Measurements from ENCODE around the gene PDXK.

The PDXK gene

DNA sequence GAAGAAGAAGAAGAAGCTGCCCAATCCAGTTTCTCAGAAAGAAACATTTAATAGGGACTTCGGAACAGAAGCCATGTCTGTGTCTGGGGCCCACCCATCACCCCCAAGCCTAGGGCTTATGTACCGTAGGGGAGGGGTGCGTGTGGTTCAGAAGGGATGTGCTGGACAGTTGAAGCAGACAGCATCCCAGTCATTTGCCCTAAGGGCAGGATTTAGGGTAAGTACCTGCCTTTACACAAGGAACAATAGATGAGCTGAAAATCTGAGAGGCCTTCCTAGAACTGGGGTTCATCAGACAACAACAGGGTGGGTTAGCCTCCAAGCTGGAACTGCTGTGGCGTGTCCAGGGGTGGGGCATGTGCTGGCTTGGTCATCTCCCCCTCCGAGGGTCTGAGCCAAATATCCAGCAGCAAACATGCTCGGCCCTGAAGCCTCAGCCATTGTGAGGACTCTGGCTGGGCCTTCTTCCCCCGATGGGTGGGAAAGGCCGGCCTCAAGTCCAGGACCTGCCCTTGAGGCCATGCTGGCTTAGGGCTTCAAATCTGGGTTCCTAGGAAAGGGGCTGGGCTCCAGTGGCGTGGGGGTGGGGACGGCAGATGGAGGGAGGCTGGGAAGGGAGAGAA, 45.1 kb downstream of the PDXK start:
- no peak for DNase-seq (ENCODE audit: low spot score)

DNA sequence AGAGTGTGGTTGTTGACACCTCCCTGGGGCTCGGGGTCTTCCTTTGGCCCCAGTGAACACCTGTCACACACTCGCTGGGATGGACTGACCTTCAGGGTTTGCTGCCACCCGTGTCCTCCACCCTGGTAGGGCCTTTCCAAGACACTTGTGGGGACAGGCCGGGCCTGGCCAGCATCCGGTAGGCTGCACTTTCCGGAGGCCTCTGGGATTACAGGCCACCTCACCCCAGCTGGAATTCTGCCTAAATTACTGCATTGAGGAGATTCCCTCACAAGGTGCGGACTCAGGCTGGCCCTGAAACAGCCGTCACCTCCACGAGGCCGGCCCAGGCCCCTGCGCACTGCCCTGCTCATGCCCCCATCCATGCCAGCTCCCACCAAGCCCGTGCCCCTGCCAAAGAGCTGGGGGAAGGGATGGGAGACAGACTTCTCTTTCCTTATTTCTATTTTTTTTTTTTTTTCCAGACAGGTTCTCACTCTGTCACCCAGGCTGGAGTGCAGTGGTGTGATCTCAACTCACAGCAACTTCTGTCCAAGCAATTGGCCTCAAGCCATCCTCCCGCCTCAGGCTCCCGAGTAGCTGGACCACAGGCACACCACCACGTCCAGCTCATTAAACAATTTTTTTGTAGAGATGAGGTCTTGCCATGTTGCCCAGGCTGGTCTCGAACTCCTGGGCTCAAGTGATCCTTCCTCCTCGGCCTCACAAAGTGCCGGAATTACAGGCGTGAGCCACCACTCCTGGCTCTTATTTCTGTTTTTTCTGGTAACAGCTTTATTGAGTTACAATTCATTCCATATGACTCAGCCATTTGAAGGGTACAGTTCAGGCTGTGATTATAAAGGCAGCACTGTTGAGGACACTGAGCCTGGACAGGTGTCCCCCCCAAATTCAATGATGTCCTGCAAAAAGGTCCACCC, 45.9 kb downstream of the PDXK start:
- DNase-seq (ENCODE audit: low spot score), result no peak

DNA sequence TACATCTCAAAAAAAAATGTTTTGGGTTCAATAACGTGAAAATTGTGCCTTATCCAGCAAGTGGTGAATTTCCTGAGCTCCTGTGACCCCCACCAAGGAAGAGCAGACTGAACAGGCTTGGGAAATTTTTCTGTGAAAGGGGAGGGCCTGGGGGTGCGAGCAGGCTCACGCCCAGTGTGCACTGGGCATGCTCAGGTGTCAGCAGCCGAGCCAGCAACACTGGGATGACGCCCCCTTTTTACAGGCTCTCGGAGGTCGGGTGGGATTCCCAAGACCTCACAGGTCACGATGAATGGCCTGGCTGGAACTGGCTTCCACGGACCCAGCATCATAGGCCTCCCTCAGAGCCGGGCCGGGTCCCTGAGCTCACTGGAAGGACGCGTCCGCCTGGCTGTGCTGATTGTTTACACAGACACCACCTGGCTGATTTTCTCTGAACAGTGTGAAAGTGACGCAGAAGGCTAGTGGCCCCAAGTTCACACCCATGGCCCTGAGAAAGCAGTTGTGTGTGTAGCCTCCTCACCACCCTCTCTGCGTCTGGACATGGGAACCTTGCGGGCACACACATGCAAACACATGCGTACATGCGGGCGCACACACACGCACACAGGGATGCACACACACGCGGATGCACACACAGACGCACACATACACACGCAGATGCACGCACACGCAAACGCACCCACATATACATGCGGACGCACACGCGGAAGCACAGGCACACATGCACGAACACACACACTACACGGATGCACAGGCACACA, 48.0 kb downstream of the PDXK start:
- no peak for DNase-seq (ENCODE audit: low spot score)

DNA sequence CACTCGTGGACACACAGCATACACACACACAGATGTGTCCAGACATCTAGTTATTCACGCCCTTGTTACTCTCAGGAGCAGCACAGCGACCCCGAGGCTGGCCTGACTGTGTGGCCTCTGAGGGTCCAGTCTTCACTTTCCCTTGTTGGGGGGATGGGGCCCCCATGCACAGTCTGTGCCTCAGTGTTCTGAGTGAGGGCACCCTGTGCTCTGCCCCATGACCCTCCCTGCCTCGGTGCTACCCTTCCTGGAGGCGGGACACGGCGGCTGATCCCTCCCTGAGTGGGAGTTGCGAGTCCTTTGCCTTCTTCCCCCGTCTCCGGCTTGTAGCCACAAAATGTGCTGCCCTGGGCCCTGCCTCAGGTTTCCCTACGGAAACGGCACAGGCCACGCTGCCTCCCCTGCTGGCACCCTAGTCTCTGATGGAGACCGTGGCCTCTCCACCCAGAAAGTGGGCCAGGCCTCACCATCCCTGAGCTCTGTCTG, 48.6 kb downstream of the PDXK start:
- no peak for DNase-seq (ENCODE audit: low spot score)

DNA sequence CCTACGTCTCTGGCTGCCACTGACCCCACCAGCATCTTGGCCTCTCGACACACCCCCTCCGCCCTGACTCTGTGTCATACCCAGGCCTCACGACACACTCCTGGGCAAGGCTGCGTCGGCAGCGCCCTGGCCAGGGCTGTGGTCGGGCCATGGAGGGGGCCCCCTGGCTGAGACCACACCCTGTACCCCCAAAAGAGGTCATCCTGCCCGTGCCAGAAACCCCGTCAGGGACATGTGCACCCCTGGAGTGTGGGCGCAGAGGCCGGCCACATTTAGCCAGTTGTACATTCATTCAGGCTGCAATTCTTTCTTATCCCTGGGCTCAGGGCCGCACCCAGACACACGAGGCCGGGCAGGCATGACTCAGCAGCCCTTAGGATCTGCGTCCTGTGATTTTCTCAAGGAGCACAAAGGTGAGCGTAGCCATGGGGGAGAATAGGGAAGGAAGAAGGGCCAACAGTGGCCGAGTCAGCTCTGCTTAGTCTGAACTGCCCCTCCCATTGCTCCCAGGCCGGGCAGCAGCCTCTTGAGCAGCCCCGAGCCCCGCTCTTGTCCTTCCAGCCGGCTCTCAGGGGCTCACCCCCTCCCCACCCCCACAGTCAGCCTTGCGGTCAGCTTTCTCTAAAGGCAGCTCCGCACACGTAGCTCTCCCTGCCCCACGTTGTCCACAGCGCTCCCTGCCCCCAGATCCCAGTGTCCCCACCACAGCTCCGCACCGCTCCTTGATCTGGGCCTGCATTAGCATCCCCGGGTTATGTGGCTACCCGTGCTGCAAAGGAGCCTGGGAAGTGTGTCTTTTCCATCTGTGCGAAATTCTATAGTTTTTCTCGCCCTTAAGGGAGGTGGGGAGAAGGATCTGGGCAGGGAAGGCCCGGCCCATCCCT, 49.3 kb downstream of the PDXK start:
- DNase-seq (ENCODE audit: low spot score), result no peak

DNA sequence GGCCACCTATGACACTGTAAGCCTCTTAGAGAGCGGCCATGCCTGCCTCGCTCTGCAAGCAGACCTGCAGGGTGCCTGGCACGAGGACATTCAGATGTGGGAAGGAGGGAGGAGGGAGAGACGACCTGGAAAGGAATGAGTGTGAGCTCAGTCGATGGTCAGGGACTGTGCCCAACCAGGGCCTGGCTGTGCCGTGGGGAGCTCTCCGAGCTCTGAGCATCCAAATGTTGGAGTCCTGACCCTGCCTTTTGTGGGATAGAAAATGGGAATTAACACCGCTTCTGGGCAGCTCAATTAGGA, 49.9 kb downstream of the PDXK start:
- DNase-seq (ENCODE audit: low spot score), result no peak

DNA sequence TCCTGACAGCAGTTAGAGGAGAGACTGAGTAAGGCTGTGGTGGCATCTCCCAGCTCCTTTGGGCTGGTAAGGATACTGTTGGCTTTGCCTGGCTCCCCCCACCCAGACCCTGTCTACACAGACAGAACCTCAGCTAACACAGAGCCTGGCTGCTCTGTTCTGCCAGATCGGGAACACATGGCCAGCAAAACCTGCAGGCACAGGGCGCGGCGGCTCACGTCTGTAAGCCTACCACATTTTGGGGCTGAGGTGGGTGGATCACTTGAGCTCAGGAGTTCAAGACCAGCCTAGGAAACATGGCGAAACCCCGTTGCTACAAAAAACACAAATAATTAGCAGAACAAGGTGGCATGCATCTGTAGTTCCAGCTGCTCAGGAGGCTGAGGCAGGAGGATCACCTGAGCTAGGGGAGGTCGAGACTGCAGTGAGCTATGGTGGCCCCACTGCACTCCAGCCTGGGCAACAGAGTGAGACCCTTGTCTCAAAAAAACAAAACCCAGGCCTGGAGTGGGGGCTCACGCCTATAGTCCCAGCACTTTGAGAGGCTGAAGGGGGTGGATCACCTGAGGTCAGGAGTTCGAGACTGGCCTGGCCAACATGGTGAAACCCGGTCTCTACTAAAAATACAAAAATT, 50.5 kb downstream of the PDXK start:
- DNase-seq (ENCODE audit: low spot score), result no peak

DNA sequence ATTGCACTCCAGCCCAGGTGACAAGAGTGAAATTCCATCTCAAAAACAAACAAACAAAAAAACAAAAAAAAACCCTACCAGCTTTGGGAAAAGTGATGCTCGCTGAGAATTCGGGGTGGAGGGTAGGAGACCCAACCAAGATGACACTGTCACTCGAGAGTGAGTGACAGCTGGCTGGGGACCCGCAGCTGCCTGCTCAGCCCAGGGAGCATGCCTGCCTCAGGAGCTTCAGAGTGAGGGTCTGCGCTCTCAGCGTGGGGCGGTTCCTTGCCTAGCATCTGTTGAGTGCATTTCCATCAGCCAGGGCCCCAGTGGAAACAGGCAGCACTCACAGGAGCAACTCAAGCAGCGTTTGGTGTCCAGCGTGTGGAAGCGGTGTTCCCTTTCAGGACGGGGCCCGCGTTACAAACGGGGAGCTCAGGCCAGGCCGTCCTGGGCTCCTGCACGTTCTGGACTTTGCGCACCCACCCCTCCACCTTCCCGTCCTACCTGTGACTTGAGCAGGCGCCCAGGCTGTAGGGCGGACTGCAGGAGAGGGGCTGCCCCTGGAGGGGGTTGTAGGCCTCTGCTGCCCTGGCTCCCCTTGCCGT, 51.2 kb downstream of the PDXK start:
- no peak for DNase-seq (ENCODE audit: low spot score)

DNA sequence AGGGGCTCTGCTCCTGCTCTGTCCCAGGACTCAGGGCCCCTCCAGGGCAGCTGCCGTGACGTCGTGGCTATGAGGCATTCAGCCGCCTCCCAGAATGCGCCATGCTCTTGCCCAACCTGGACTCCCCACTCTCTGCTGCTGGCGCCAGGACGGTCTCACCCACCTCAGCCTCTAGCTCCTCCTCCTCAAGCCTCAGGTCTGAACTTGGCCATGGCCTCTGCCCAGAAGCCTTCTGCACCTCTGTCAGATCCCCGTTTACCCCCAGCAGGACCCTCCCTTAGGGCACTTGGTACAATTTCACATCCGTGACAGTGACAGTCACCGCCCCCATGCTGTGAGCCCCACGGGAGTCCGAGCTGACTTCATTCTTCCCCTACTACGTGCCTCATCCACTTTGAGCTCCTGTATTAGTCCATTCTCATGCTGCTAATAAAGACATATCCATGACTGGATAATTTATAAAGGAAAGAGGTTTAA, 52.3 kb downstream of the PDXK start:
- DNase-seq (ENCODE audit: low spot score), result no peak

DNA sequence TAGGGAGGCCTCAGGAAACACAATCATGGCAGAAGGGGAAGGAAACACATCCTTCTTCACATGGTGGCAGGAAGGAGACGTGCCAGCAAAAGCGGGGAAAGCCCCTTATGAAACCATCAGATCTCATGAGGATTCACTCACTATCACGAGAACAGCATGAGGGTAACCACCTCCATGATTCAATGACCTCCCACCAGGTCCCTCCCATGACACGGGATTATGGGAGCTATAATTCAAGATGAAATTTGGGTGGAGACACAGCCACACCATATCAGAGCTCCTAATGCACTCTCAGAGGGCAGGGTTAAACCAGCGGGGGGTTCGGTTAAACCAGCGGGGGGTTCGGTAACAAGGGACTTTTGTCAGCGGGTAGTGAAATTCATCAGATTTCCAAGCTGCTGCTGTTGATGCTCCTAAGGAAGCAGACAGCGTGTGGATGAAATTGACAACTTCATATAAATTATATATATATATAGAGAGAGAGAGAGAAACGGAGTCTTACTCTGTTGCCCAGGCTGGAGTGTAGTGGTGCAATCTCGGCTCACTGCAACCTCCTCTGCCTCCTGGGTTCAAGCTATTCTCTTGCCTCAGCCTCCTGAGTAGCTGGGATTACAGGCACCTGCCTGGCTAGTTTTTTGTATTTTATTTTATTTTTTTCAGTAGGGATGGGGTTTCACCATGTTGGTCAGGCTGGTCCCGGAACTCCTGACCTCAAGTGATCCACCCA, 52.9 kb downstream of the PDXK start:
- DNase-seq (ENCODE audit: low spot score), result no peak

DNA sequence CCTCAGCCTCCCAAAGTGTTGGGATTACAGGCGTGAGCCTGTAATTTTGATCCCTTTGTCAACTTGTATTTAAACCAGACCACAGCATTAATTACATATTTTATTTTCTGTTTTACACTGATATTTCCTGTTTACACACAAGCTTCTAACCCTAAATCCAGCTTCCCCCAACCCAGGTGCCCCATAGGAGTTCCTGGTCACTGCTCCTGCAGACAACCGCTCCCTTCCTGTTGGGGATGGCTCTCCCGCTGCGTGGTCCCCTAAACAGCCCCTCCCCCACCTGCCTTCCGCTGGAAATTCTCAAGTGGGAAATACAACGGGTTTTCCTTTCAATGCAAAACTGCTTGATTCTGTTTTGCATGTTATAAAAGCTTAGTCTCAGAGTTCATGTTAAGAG, 53.5 kb downstream of the PDXK start:
- DNase-seq (ENCODE audit: low spot score), result no peak

DNA sequence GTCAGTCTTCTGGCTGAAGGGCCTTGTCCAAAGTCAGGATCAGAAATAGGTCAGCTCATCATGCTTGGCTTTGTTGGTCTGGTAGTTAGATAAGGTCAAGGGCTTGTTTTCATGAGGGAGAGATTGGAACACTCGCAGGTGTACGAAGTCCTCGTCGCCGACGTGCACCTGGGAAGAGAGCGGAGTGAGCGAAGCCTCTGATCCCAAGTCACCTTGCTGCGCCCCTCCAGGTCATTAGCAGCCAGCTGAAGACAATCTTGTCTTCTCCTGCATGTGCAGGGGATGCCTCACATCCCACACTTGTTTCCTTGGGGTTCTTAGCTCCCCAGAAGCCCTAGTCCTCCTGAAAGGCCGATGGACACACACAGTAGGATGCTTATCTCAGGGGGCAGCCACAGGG, 55.2 kb downstream of the PDXK start:
- no peak for DNase-seq (ENCODE audit: low spot score)

DNA sequence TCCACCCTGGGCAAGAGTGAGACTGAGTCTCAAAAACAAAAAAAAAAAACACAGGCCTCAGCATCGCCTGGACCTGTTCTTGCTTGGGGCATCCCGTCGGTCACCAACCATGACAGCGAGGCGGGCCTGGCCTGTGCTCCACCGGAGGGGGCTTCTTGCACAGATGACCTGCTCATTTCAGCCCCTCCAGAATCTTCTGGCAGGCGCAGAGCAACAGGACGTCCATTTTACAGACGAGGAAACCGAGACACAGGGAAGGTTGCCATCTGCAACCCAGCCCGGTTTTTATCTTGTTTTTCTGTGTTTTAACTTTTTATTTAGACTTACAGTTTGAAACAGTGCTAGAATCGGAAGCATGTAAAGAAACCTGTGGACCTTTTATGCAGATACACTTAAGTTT, 56.3 kb downstream of the PDXK start:
- no peak for DNase-seq (ENCODE audit: low spot score)

DNA sequence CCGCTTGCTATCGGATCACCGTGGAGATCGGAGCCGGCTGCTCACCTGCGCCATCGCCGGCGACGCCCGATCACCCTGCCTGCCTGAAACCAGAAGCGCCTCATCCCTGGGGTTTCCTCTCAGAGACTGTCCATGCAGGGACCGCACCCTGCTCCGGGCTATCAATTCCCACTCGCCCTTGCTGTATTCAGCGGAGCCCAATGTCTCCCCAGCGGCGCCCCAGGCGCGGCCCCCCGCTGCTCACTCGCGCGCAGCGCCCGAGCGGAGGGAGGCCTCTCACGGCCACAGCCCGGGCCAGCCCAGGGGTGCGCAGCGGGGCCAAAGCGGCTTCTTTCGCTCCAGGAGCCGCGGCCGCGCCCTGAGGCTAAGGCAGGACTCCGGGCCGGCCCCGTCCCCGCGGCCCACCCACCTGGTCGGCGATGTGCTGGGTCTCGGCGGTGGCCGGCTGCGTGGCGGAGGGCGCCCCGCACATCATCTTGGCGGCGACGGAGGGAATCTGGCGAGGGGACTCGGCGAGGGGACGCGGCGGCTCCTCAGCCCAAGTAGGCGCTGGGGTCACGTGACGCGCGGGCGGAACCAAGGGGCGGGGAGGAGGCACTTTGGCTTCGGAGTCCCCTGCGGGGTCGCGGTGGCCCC, 57.0 kb downstream of the PDXK start, which contains the start of gene CSTB:
CSTB (minus strand) TSS at position 514 of the 636 bp plus-strand sequence; CDS start at position 475, 39 bp downstream.
- peak; percentile 80 for DNase-seq (ENCODE audit: low spot score)

DNA sequence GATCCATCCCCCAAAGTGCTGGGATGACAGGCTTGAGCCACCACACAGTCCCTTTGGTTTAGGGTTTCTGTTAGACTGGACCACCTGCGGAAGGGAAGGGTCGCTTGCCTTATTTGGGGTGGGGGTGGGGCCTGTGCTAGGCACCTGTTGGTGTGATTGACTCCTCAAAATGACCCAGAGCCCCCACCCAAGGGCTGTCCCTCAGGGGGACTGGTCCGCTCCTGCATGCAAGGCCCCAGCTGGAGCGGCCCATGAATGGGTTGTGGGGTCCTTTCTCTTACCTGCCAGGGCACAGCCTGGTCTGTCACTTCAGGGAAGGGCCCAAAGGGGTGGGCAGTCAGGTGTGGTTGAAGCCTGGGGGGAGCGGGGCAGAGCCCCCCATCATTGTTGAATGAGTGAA, 59.0 kb downstream of the PDXK start:
- no peak for DNase-seq (ENCODE audit: low spot score)

DNA sequence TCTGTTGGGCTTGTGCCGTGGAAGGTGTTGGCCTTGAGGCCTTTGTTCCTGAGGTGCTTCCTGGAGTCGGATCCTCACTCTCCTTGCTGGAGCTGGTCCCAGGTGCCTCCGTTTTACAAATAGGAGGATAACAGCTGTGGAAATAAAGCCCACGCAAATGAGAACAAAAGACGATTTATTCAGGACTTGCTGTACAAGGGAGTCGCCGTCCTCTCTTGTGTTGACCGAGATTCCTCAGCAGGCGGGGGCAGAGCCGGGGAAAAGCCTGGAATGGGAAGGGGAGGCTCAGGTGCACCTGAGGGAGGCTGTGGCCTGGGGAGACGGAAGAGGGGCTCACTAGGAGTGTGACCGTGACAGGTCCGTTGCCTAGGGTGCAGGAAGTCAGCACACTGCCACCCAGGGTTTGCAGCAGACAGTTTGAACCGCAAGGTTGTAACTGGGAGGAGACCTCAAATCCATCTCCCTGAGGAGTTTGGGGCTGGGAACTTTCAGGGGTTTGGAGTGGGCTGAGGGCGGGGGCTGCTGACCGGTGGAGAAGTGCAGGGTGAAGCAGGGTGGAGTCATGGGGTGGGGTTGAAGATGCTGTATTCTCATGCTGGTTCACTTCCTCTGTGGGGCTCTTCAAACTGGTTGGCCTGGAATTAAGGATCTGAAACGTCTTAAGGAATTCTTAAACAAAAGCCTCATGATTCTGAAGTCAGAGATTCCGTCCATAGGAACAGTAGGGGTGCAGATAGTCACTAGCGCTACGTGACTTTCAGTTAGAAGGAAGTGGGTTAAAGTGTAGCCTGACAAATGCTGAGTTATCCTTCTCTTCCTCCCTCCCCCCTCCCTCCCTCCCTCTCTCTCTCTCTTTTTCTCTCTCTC, 59.8 kb downstream of the PDXK start:
- DNase-seq (ENCODE audit: low spot score), result no peak

DNA sequence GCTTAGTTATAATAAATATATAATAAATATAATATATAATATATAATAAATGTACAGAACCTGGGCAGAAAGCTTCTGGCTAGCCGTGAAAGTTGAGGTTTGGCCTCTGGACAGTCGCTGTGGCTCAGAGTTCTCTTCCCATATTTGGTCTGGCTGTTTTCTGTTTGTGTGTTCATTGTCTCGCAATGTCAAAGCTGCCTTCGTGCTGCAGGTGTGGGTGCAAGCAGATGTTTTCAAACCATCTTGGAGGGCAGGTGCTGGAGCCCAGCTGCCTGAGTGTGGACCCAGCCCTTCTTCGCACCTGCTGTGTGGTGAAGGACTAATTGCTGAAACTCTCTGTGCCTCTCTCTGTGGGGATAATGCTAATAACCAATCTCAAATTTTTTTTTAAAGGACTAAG, 60.7 kb downstream of the PDXK start:
- no peak for DNase-seq (ENCODE audit: low spot score)

DNA sequence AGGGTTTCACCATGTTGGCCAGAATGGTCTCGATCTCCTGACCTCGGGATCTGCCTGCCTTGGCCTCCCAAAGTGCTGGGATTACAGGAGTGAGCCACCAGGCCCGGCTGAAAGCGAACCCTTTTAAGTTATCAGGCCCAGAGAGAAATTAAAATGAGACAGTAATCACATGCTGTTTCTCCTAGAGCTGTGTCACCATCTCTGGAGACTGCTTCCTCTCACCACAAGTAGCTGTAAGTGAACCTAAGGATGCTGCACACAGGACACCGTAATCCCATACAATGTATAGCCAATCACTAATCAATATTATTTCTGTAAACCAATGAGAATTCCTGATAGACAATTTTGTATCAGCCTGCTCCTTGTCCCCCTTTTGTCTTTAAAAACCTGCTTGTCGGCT, 62.9 kb downstream of the PDXK start:
- no peak for DNase-seq (ENCODE audit: low spot score)

All from CD4-positive, alpha-beta T cell treated with Interleukin-6 at 100 ng/mL for 8 hours (primary cell).